GM12892 (cell line): ENCODE results near the gene CD96.
A peak's percentile ranks its signal among the peaks of the same experiment; 100 is the strongest.

ENCODE experiments used
- DNase-seq: peaks from one replicate; pipeline ENCODE4 v3.0.0; 2011; ENCODE audit not compliant: insufficient read length
- FAIRE-seq: peaks from 2 replicates; lab custom pipeline; 2011; peaks lifted over from hg19 to GRCh38; lab: Jason Lieb, UNC
- POLR2A ChIP-seq: IDR thresholded peaks from 2 replicates; pipeline ENCODE4 v1.6.1; 2011; ENCODE audit warnings: low read depth, low read length, control low read depth
- POLR2AphosphoS5 ChIP-seq: IDR thresholded peaks from 2 replicates; pipeline ENCODE4 v1.6.1; 2011; ENCODE audit warnings: low read depth, low read length, control low read depth
- TAF1 ChIP-seq: IDR thresholded peaks from 2 replicates; pipeline ENCODE4 v1.6.1; 2011; ENCODE audit warnings: low read depth, mild to moderate bottlenecking, control low read depth, low read length, borderline replicate concordance

The CD96 gene

GRCh38 chr3:111588527-111588926 is 46.5 kb downstream of the CD96 start:
- FAIRE-seq (no peak), DNase-seq (no peak)
- TF ChIP-seq POLR2AphosphoS5 (no peak), POLR2A (no peak), TAF1 (no peak)

GRCh38 chr3:111589303-111590142 is 47.5 kb downstream of the CD96 start:
- FAIRE-seq (no peak), DNase-seq (no peak)
- TF ChIP-seq POLR2AphosphoS5 (no peak), TAF1 (no peak), POLR2A (no peak)

DNA sequence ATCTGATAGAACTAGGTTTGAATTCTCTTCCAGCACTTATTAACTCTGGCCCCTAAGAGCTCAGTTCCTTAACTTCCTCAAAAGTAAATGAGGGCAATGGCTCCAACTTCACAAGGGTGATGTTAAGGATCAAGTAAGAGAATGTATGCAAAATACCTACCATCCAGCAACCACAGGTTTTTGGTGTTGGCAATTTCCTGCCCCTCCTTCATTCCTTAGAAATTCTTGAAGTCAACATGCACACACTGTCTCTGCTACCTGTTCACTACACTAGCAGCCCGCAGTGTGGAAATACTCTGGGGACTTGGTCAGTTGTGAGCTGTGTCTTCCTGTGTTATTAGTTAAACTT is 48.1 kb downstream of the CD96 start:
- TF ChIP-seq POLR2A, result no peak
- no peak for TF ChIP-seq TAF1
- TF ChIP-seq POLR2AphosphoS5, result no peak
- DNase-seq (no peak), FAIRE-seq (no peak)

GRCh38 chr3:111591555-111591954 is 49.6 kb downstream of the CD96 start:
- FAIRE-seq (no peak), DNase-seq (no peak)
- no peak for TF ChIP-seq TAF1
- TF ChIP-seq POLR2A, result no peak
- TF ChIP-seq POLR2AphosphoS5, result no peak

DNA sequence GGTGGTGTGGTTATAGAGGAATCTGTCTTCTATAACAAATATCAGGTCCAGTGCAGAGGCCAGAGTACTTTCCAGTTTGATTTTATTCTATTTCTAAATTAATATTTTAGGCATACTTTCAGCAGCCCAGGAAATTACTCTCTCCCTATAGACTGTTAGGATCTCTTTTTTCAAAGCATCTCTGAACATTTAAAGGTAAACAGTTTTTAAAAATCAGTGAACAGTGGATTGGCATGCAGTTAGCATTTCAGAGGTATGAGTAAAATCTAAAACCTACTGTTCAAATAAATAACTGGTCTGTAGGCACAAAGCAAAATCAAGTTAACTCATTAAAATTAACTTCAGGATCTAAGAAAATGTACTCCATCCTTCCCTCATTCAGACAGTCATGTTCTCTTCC is 50.1 kb downstream of the CD96 start:
- DNase-seq (no peak), FAIRE-seq (no peak)
- TF ChIP-seq POLR2AphosphoS5 (no peak), POLR2A (no peak), TAF1 (no peak)

GRCh38 chr3:111592936-111593335 is 50.9 kb downstream of the CD96 start:
- FAIRE-seq (peak; percentile 70), DNase-seq (no peak)
- TF ChIP-seq TAF1, result no peak
- TF ChIP-seq POLR2A, result 0 out of 2 replicates have a peak, but pooled peaks have one; percentile 26
- 0 out of 2 replicates have a peak, but pooled peaks have one; percentile 22 for TF ChIP-seq POLR2AphosphoS5

DNA sequence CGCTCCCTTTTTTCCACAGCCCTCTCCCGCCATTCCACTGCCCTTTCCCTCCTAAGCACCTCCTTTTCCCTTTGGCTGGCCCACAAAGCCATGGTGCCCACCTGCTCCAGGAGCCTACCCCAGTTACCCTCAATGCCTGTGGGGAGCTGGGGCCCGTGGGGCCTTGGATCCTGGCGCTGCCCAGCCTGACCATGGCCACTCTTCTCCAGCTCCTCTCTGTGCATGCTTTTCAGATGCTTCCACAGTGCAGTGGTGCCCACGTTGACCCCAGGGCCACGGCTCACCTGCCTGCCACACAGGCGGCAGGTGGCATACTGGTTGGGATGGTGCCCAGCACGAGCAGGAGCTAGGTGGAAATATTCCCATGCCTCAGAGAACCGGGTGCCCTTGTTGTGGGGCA is 51.7 kb downstream of the CD96 start:
- no peak for DNase-seq
- TF ChIP-seq POLR2AphosphoS5 (no peak), TAF1 (no peak), POLR2A (no peak)
- no peak for FAIRE-seq

GRCh38 chr3:111594205-111594604 is 52.2 kb downstream of the CD96 start:
- FAIRE-seq (peak; percentile 57), DNase-seq (no peak)
- TF ChIP-seq POLR2A, result no peak
- no peak for TF ChIP-seq TAF1
- no peak for TF ChIP-seq POLR2AphosphoS5

GRCh38 chr3:111594781-111595180 is 52.8 kb downstream of the CD96 start:
- FAIRE-seq, result no peak
- DNase-seq, result no peak
- TF ChIP-seq TAF1 (no peak), POLR2A (no peak)

DNA sequence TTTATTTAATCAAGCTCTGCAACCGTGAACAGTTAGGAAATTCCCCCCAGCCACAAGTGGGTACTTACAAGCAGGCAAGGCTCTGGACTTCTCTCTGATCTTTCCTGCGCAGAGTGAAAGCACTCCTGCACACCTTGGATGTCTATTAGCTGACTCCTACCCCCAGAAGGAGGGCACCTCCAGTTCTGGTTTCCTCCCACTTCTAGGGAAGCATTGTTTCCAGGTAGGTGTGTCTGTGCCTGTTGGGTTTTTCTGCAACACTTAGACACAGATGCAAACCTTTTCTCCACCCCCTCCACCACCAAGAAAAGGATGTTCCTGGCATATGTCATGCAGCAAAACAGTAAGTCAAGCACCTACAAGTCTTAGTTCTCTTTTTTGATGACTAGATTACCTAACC is 53.2 kb downstream of the CD96 start, which contains the start of gene ZBED2:
TSS of gene ZBED2 (minus strand) at position 115 of the 400 bp plus-strand sequence. CDS start 1,145 bp downstream, outside the sequence.
- DNase-seq (no peak), FAIRE-seq (peak; percentile 84)
- TF ChIP-seq TAF1 (no peak), POLR2A (no peak), POLR2AphosphoS5 (no peak)

DNA sequence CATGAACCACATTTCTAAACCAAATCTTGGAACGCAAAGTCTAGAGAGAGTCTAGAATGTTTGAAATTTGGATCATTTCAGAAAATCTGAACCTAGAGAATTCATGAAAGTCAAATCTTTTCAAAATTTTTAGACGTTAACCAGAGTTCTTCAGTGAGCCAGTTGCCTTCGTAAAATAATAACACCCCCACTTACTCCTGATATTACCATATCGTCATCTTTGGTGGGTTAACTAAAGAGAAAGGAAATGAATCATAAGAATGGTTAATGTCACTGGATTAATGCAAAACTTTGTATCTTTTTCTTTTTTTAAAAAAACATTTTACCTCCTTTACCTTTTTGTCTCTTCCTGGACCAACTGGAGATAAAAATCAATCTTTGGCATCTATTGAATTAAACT is 54.3 kb downstream of the CD96 start:
- no peak for DNase-seq
- no peak for FAIRE-seq
- TF ChIP-seq POLR2AphosphoS5, result no peak
- TF ChIP-seq TAF1, result no peak
- no peak for TF ChIP-seq POLR2A

GRCh38 chr3:111598139-111598538 is 56.1 kb downstream of the CD96 start:
- TF ChIP-seq POLR2AphosphoS5 (no peak), POLR2A (no peak), TAF1 (no peak)
- no peak for FAIRE-seq

More at GRCh38 chr3:111598139-111598538, 56.1 kb downstream of the CD96 start:
- no peak for DNase-seq
